Large intestine (tissue), 3 donors: ENCODE measurements around the gene LPP. TPM values are rescaled to one million over a fixed set of nuclear protein-coding genes. Genes with fewer than 3 reads are reported as not detected.

Source experiments
- DNase-seq, 2 donors: peaks; one replicate each; pipeline versions ENCODE4 v3.0.0 to v3.0.0-alpha.2; 2013
- H3K27ac ChIP-seq: one replicate; pipeline ENCODE4 v1.5.1; 2013; ENCODE audit warnings: low read length
- H3K27me3 ChIP-seq: 2 replicates; pipeline ENCODE4 v1.6.1; 2013; ENCODE audit warnings: low read length; ENCODE audit not compliant: control insufficient read depth, insufficient read depth
- H3K36me3 ChIP-seq: 2 replicates; pipeline ENCODE4 v1.6.1; 2013; ENCODE audit warnings: low read length; ENCODE audit not compliant: control insufficient read depth, insufficient read depth
- H3K4me1 ChIP-seq: one replicate; pipeline ENCODE4 v1.6.1; 2013; ENCODE audit warnings: low read length; ENCODE audit not compliant: control insufficient read depth, insufficient read depth
- H3K4me3 ChIP-seq: one replicate; pipeline ENCODE4 v1.5.1; 2013; ENCODE audit warnings: low read length
- H3K9me3 ChIP-seq: one replicate; pipeline ENCODE4 v1.6.1; 2013; ENCODE audit warnings: mild to moderate bottlenecking, low read depth, low read length, moderate library complexity; ENCODE audit not compliant: control insufficient read depth
- WGBS: methylation state at CpG from one replicate; pipeline ENCODE4 v1.1.5; 2013; ENCODE audit warnings: low lambda C conversion rate; ENCODE audit not compliant: insufficient coverage; 5-methylcytosine and 5-hydroxymethylcytosine counted together
- polyA plus RNA-seq: library from polyadenylated mRNA; unstranded; fragments of 120-200 nt; gene quantifications from one replicate; pipeline ENCODE4 v1.2.1, GENCODE V29; 2013

The LPP gene
- polyA plus RNA-seq, 1 donor, result 41.2 TPM

DNA sequence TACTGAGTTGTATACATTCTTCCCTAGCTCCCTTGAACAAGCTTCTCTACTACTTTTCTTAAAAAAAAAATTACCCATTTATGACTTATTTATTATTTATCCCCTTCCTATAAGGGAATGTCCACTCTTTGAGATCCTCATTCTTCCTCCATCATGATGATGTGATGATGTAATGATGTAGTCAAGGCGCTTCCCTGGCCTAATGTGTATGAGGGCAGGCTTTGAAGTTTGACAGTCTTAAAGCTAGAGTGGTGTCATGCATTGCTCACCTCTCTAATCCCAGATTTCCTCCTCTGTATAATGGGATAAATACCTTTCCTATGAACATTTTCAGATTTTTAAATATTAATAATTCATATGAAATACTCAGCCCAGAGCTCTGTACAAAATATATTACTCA is 531.8 kb downstream of the LPP start:
- H3K4me1 ChIP-seq, result peaks cover 22% of the 10 kb centered on the region
- H3K27me3 ChIP-seq, result no peaks in the 10 kb centered on the region
- H3K9me3 ChIP-seq, result no peaks in the 10 kb centered on the region
- no peak for DNase-seq
- WGBS, result no CpG with 5 or more reads among the region's 1 CpG
- H3K36me3 ChIP-seq, result no peaks in the 10 kb centered on the region
- H3K4me3 ChIP-seq, result no peak overlapping the region
- no peak overlapping the region for H3K27ac ChIP-seq

DNA sequence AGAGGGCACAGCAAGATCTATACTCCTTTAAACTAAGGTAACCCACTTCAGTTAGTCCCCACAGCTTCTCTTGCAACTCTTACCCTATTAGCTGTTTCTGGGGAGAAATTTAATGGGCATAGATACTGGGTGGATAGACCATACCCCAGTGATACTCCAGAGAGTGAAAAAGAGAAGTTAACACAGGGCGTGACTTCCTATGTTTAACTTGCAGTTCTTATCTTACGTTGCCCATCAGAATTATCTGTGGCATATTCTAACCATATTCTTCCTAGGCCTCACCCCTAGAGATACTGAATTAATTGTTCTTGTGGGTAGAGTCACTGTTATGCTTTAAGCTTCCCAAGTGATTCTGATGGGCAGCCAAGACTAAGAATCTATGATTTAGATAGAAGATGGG is 532.4 kb downstream of the LPP start:
- no peak overlapping the region for H3K4me3 ChIP-seq
- H3K27ac ChIP-seq, result no peak overlapping the region
- no CpG with 5 or more reads among the region's 2 CpGs for WGBS
- H3K27me3 ChIP-seq, result no peaks in the 10 kb centered on the region
- H3K9me3 ChIP-seq, result no peaks in the 10 kb centered on the region
- peaks cover 24% of the 10 kb centered on the region for H3K4me1 ChIP-seq
- H3K36me3 ChIP-seq, result no peaks in the 10 kb centered on the region
- DNase-seq, result no peak

DNA sequence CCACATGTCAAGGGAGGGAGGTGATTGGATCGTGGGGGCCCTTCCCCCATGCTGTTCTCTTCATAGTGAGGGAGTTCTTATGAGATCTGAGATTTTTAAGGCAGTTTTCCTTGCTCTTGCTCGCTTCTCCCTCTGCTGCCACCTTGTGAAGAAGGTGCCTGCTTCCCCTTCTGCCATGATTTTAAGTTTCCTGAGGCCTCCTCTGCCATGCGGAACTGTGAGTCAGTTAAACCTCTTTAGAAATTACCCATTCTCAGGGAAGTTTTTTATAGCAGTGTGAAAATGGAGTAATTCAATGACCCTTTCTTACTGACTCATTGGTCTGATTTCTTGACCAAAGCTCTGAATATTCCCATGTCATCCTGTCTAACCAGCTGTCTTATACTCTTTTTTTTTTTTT is 533.4 kb downstream of the LPP start:
- H3K27ac ChIP-seq, result no peak overlapping the region
- WGBS, result 80% methylated on average over 1 of the region's 3 CpGs

DNA sequence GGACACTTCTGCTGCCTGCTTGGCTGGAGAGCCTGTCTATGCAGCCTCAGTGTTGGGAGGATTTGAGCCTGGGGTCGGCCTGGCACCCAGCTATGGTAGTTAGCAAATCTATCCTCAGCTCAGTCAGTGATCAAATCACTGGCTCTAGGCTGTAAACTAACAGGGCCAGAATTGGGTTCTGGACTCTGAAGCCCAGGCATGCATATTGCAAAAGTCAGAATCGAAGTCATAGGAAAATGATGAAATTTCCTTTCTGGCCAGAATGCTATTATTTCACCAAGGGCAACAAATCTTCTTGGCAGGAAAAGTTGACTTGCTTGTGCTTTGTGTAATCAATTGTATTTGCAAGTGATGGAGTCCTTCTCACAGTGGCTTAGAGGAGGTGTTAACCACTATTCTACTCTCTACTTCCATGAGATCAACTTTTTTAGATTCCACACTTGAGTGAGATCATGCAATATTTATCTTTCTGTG is 535.2 kb downstream of the LPP start:
- Histone ChIP-seq H3K36me3 (no peaks in the 10 kb centered on the region), H3K4me1 (peaks cover 18% of the 10 kb centered on the region), H3K9me3 (no peaks in the 10 kb centered on the region), H3K27ac (no peak overlapping the region), H3K4me3 (no peak overlapping the region), H3K27me3 (no peaks in the 10 kb centered on the region)
- no CpG with 5 or more reads among the region's 2 CpGs for WGBS
- no peak for DNase-seq

More for the DNA sequence above, 533.4 kb downstream of the LPP start:
- Histone ChIP-seq H3K9me3 (no peaks in the 10 kb centered on the region), H3K27me3 (no peaks in the 10 kb centered on the region), H3K36me3 (no peaks in the 10 kb centered on the region), H3K4me3 (no peak overlapping the region), H3K4me1 (peaks cover 33% of the 10 kb centered on the region)
- DNase-seq, result no peak

DNA sequence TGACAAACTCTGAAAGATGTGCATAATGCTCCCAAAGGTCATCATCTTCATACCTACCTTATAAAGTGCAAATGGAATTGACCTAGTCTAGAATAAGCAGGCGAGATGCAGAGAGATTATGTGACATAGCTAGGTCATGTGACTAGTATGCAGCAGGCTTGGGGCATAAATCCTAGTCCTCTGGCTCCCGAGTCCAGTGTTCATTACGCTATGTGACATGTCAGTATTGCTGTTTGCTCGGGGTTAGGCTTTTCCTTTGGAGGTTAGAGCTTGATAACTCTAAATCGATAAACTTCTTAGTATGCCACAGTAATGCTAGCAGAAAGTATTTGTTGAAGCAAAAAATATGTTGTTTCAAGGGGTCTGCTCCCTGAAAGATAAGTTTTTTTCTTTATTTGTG is 536.1 kb downstream of the LPP start:
- peak; percentile 66 to 77 for DNase-seq
- Histone ChIP-seq H3K4me3 (no peak overlapping the region), H3K4me1 (peaks cover 18% of the 10 kb centered on the region), H3K9me3 (no peaks in the 10 kb centered on the region), H3K27ac (peak overlapping the region; percentile 72), H3K27me3 (no peaks in the 10 kb centered on the region), H3K36me3 (no peaks in the 10 kb centered on the region)
- no CpG with 5 or more reads among the region's 5 CpGs for WGBS

DNA sequence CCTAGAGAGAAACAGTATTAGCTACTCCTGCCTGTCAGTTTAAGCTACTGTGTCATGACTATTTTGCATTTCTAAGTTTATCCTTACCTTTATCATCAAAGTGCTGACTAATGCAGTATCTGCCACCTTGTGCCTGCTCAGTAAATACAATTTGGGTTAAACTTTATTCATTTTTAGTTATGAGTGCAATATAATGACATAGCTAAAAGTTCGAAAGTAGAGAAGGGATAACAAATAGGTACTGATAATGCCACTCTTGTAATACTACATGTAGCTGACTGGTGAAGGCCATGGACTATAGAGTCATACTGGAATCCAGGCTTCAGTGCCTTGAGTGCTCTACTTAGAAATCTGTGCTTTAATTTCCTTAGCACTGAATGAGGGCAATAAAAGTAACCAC is 537.0 kb downstream of the LPP start:
- H3K9me3 ChIP-seq, result no peaks in the 10 kb centered on the region
- H3K27ac ChIP-seq, result peak overlapping the region; percentile 72
- no peaks in the 10 kb centered on the region for H3K36me3 ChIP-seq
- 43% methylated on average over 1 of the region's 1 CpG for WGBS
- peaks cover 18% of the 10 kb centered on the region for H3K4me1 ChIP-seq
- no peak overlapping the region for H3K4me3 ChIP-seq
- DNase-seq, result peak; percentile 69 to 87
- H3K27me3 ChIP-seq, result no peaks in the 10 kb centered on the region

DNA sequence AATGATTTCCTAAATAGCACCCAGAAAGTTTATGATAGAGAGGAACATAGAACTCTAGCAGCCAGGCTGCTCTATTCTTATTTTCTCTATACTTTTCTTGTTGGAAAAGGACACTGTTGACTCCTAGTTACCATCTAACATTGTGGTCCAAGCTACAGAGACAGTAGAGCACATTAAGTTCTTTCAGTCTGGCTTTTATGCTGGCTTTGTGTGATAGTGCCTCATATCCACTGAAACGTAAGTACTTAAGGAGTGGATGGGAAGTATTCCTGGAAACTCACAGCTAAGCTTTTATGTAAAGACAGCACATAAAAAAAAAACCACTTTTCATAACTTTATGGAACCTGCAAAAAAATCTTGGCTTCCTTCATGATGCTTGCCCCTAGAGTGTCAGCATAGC is 537.7 kb downstream of the LPP start:
- peak overlapping the region; percentile 72 for H3K27ac ChIP-seq
- no peaks in the 10 kb centered on the region for H3K27me3 ChIP-seq
- H3K36me3 ChIP-seq, result no peaks in the 10 kb centered on the region
- H3K4me3 ChIP-seq, result no peak overlapping the region
- H3K4me1 ChIP-seq, result peaks cover 18% of the 10 kb centered on the region
- no CpG with 5 or more reads among the region's 1 CpG for WGBS
- H3K9me3 ChIP-seq, result no peaks in the 10 kb centered on the region
- no peak for DNase-seq

DNA sequence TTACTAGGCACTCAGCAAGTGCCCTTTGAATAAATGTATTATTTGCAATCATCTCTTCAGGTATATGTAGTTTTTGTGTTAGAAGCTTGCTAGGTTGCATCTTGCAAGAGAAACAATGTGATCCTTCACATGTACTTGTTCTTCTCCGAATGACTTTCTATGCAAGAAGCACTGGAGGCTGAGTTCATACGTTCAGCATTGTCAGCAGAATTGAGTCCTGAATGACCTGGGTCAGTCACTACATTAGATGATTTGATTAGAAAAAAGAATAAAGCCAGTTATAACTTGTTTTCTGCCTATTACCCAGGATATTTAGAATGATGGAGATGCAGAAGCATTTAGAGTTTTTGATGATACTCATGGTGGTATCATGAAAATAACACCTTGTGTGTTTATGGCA is 538.7 kb downstream of the LPP start:
- Histone ChIP-seq H3K9me3 (no peaks in the 10 kb centered on the region), H3K4me1 (peaks cover 18% of the 10 kb centered on the region), H3K27me3 (no peaks in the 10 kb centered on the region), H3K4me3 (no peak overlapping the region), H3K36me3 (no peaks in the 10 kb centered on the region), H3K27ac (no peak overlapping the region)
- WGBS, result no CpG with 5 or more reads among the region's 2 CpGs
- no peak for DNase-seq

DNA sequence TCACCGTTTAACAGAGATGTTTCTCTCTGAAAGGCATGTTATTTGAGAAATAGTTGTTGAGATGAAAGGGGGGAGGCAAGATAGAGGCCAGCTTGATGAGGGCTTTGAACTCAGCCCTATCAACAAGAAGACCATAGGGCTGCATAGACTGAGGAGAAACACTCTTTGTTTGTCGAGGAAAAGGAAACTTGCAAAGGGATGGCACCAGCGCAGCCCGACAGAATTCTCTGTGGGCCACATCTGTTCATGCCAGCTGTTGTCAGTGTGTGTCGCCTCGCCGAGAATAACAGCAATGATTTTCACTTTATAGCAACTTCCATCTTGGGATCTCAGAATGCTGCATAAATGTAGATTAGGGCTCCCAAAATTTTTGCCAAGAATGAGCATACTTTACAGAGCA is 539.5 kb downstream of the LPP start:
- Histone ChIP-seq H3K4me3 (no peak overlapping the region), H3K9me3 (no peaks in the 10 kb centered on the region), H3K27me3 (no peaks in the 10 kb centered on the region), H3K4me1 (peaks cover 18% of the 10 kb centered on the region), H3K36me3 (no peaks in the 10 kb centered on the region), H3K27ac (no peak overlapping the region)
- whole genome bisulfite sequencing, result no CpG with 5 or more reads among the region's 7 CpGs
- no peak for DNase-seq

DNA sequence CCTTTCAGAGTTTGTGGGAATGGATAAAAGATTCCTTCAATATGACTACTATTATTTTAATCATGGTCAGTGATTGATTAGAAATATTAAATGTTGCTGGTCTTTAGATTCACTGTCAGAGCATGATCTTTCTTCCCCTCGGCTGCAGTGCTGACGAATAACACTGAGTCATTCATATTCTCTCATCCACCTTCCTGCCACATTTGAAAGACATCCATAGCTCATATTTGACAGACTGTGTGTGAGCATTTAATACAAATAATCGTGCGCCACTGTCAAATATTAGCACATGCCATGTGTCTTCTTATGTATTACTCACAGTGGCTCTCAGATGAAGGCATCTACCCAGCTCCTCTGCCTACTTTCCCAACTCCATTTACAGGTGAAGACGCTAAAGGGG is 541.3 kb downstream of the LPP start:
- Histone ChIP-seq H3K27me3 (no peaks in the 10 kb centered on the region), H3K36me3 (no peaks in the 10 kb centered on the region), H3K4me3 (no peak overlapping the region), H3K27ac (no peak overlapping the region), H3K4me1 (peaks cover 16% of the 10 kb centered on the region), H3K9me3 (no peaks in the 10 kb centered on the region)
- whole genome bisulfite sequencing, result no CpG with 5 or more reads among the region's 5 CpGs
- DNase-seq, result no peak

DNA sequence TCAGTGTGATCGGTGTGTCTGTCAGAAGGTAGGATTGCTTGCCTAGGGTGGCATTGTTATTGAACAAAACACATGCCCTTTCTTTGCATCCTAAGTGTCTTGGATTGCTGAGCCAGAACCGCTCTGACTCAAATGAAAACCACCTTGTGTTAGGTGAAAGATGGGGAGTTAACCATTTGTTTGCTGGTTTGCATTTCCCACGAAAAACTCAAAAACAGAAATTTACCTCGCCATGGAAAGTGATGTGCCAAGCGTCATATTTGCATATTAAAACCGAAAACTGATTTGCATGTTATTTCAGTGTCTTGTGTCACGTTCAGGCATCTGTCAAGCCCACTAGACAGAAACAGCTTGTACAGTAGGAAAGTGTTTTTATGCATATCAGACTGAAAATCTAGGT is 543.2 kb downstream of the LPP start:
- no peak for DNase-seq
- WGBS, result 100% methylated on average over 2 of the region's 7 CpGs
- Histone ChIP-seq H3K4me3 (no peak overlapping the region), H3K27ac (no peak overlapping the region), H3K4me1 (peaks cover 1% of the 10 kb centered on the region), H3K9me3 (no peaks in the 10 kb centered on the region), H3K27me3 (no peaks in the 10 kb centered on the region), H3K36me3 (no peaks in the 10 kb centered on the region)
